ENCODE results near the gene DIAPH2. TPM values are rescaled to one million over a fixed set of nuclear protein-coding genes. Genes with fewer than 3 reads are reported as not detected.

The DIAPH2 gene
- total and polyA plus RNA-seq, 2 of the 13 experiments (the other 11 are each of a cell fraction or from before 2014, with no cell fraction given), result 2.1 to 8.5 TPM

- peak; percentile 54 for FAIRE-seq
- 100% methylated on average over 1 of the region's 1 CpG for WGBS (ENCODE audit: low lambda C conversion rate)
Measured at GRCh38 chrX:97290199-97290598, 605.6 kb downstream of the DIAPH2 start.

More at GRCh38 chrX:97290199-97290598, 605.6 kb downstream of the DIAPH2 start:
- no peak for ATAC-seq
- ChIA-PET CTCF (ENCODE audit: low intra/inter-chr PET ratio, low total read pairs) (no interaction called here), POLR2A (no interaction called here)
- no TSS peak for BruUV-seq (replicated peaks)
- TF ChIP-seq CEBPG (CRISPR knock-in tag; IDR thresholded peaks at IDR 0.05) (peak; percentile 37; the same call in 1 of the 2 replicates), HNF4A (CRISPR knock-in tag; IDR thresholded peaks at IDR 0.05) (peak; percentile 30; the same call in 1 of the 2 replicates), THAP8 (CRISPR knock-in tag; IDR thresholded peaks at IDR 0.05; ENCODE audit: borderline replicate concordance) (no peak), THRA (CRISPR knock-in tag; IDR thresholded peaks at IDR 0.05; ENCODE audit: borderline replicate concordance) (no peak)
- TF ChIP-seq, protein P1, sequence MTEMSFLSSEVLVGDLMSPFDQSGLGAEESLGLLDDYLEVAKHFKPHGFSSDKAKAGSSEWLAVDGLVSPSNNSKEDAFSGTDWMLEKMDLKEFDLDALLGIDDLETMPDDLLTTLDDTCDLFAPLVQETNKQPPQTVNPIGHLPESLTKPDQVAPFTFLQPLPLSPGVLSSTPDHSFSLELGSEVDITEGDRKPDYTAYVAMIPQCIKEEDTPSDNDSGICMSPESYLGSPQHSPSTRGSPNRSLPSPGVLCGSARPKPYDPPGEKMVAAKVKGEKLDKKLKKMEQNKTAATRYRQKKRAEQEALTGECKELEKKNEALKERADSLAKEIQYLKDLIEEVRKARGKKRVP (CRISPR knock-in tag; IDR thresholded peaks at IDR 0.05), result peak in 1 of 2 experiments; percentile 87; a peak in 2 of 4 replicates
- intact Hi-C loops (cut with micrococcal nuclease; ENCODE audit: unreplicated experiment) (no loop called here), in situ Hi-C loops (cut with HindIII; ENCODE audit: extremely low pct_ligation_motif_present, low pct_unique_long_range_greater_than_20kb) (no loop called here)
- Histone ChIP-seq H3K9me3 (ENCODE audit: low read length) (no peaks in the 10 kb centered on the region), H3K36me3 (replicated peaks in 1 of 2; ENCODE audit: control insufficient read depth in 1 of 2, insufficient read depth in 2 of 2, low read length in 2 of 2) (no peaks in the 10 kb centered on the region), H4K20me1 (ENCODE audit: insufficient read depth, low read length) (no peaks in the 10 kb centered on the region), H3K4me2 (ENCODE audit: low read depth, low read length) (no peak overlapping the region), H3K4me3 (replicated peaks in 1 of 3; ENCODE audit: insufficient read depth in 1 of 3, low read depth in 2 of 3, low read length in 3 of 3) (no peak overlapping the region), H3K79me2 (ENCODE audit: insufficient read depth, low read length) (no peaks in the 10 kb centered on the region), H3K27me3 (ENCODE audit: control insufficient read depth in 1 of 2, insufficient read depth in 2 of 2, low read length in 2 of 2) (no peaks in the 10 kb centered on the region), H3K27ac (ENCODE audit: extremely low read length, insufficient read depth, low read length) (no peak overlapping the region), H3K4me1 (ENCODE audit: insufficient read depth, low read length) (0 out of 2 replicates have a peak, but pooled peaks cover 5% of the 10 kb centered on the region), H2AFZ (ENCODE audit: low read length) (no peak overlapping the region), H3K9ac (ENCODE audit: insufficient read depth, low read depth, low read length) (no peak overlapping the region)
- peak; percentile 14 for DNase-seq (ENCODE audit: low spot score)

All from HepG2 (cell line).